GM20000 (cell line): ENCODE results near the gene KCNAB1.

Experiments
- DNase-seq: peaks from one replicate; pipeline ENCODE4 v3.0.0; 2012; ENCODE audit warnings: low spot score
- TF ChIP-seq, protein P1 (sequence below): IDR thresholded peaks from 2 replicates; pipeline ENCODE4 v1.5.1; 2012; ENCODE audit warnings: mild to moderate bottlenecking, control low read depth; ENCODE audit errors: extremely low read depth, missing control alignments

KCNAB1 gene

DNA sequence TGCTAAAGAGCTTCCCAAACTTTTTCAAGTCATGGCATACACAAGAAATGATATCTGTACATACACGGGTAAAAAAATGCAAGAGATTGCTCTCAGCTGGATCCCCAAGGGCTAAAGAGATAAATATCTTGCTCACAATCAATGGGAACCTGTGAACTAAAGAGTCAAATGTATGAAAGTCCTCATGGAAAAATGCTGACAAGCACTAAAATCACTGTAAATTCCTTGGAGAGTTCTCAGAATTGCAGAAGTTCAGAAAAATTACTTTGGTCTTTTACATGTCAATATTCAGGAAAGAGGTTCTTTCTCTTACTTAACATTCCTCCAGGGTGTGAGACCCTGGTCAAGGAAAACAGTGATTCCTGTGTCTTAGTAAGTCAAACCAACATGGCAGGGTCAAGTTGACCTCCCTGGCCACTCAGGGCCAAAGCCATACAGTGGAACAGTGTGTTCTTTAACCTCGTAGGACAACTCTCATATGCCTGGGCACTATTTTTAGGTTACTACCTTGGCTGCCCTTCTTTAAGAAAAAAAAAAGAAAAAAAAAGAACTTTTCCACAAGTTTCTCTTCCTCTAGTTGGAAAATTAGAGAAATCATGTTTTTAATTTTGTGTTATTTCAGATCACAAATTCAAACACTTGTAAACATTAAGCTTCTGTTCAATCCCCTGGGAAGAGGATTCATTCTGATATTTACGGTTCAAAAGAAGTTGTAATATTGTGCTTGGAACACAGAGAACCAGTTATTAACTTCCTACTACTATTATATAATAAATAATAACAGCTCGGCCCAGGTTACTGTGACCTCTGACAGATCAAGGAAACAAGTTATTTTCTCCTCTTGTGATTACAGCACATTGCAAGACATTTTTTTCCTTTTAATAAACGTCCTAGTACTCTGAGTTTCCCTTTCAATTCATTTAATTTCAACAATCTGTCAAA is 422.0 kb downstream of the KCNAB1 start:
- no peak for DNase-seq
- TF ChIP-seq, protein P1, sequence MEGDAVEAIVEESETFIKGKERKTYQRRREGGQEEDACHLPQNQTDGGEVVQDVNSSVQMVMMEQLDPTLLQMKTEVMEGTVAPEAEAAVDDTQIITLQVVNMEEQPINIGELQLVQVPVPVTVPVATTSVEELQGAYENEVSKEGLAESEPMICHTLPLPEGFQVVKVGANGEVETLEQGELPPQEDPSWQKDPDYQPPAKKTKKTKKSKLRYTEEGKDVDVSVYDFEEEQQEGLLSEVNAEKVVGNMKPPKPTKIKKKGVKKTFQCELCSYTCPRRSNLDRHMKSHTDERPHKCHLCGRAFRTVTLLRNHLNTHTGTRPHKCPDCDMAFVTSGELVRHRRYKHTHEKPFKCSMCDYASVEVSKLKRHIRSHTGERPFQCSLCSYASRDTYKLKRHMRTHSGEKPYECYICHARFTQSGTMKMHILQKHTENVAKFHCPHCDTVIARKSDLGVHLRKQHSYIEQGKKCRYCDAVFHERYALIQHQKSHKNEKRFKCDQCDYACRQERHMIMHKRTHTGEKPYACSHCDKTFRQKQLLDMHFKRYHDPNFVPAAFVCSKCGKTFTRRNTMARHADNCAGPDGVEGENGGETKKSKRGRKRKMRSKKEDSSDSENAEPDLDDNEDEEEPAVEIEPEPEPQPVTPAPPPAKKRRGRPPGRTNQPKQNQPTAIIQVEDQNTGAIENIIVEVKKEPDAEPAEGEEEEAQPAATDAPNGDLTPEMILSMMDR: no peak

DNA sequence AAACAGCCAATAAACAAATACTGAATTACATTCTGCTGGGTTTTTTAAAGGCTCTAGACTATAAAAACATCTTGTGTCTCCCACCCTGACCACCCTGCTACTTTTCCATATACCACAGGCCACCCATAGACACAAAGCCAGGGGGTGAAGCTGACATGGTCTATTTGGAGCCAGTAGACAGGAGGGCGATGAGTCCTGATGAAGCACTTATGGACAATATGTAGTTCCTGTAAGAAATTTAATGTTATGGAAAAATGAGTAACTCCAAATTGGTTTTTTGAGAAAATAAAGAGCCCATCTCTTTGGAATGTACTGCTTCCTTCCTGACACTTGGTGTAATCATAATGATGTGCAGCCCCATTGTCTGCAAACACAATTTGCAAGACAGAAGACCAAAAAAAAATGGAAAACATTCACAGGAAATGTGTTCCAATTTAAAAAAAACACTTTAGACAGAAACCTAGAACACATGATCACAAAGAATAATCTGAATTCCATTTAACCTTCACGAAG is 422.7 kb downstream of the KCNAB1 start:
- TF ChIP-seq, protein P1: no peak
- no peak for DNase-seq

DNA sequence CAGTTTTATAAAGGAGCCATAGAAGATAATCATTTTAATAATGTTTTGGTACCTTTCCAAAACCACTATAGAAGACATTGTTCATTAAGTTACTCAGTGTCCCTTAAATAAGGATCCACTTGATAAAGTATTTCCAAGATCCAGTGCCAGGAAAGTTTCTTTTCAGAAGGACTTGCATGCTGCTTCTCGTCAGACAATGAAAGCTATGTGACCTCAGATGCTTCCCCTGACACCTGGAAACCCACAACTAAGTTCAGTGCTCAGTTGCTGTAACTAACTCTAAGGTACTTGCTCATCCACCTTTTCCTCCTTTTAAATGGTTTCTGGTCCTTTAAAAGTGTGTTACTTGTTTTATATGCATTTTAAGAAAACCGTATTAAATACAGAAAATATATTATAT is 427.3 kb downstream of the KCNAB1 start:
- no peak for DNase-seq
- TF ChIP-seq, protein P1: no peak

DNA sequence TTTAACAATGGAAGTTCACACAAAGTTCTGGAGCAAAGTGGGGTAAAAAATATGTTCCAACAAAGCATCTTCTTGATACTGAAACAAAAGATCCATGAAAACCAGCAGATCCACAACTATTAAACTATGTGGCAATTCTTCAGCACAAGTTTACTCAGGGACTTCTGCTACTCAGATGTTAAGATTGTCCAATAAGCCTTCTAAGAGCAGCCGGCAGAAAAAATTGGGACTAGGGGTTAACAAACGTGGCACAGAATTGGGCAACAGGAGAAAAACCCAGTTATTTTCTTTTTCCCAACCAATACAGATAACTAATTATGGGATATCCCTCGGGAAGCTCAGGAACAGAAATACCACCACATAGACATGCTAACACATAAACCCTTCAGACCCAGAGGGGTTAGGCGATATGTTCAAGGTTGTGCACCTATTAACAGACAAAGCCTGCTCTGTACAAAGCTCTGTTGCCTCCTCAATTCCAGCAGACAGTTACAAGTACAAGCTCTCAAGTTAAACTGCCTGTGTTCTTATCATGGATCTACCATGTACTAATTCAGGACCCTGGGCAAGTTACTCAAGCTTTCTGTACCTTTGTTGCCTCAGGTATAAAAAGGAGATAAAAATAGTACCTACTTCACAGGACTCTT is 427.8 kb downstream of the KCNAB1 start:
- TF ChIP-seq, protein P1: no peak
- no peak for DNase-seq

DNA sequence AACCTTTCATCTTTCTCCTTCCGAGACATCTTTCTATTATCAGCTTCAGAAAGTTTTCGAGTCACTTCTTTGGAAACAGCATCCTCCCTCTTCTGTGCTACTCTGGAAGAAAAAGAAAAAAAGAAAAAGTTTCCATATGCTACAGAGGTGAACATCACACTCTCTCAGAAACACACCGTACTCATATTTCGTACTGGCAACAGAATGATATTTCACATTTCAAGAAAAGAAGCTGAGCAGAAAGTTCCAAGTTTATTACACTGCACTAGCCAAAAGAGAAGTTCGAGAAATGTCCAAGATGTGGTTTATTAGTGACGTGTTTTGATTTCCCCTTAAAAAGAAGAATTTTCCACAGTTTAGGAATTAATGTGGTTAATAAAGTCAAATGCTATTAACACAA is 428.5 kb downstream of the KCNAB1 start:
- no peak for DNase-seq
- TF ChIP-seq, protein P1: no peak

DNA sequence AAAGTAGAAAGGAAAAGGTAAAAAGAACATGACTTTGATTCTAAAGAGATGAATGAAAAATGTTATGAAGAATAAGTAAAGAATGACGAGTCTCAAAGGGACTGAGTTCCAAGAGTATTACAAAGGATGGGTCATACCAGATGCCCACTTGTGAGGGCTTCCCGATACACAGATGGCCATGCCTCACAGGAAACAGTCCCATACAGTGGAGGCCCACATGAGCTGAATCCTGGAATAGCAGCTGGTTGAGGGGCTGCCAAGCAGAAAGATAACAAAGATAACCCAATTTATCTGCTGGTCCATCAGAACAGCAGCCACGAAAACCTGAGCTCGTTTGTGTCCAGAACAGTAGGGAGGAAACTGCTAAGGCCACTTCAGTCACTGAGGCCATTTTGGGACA is 430.9 kb downstream of the KCNAB1 start:
- TF ChIP-seq, protein P1: no peak
- DNase-seq: no peak

DNA sequence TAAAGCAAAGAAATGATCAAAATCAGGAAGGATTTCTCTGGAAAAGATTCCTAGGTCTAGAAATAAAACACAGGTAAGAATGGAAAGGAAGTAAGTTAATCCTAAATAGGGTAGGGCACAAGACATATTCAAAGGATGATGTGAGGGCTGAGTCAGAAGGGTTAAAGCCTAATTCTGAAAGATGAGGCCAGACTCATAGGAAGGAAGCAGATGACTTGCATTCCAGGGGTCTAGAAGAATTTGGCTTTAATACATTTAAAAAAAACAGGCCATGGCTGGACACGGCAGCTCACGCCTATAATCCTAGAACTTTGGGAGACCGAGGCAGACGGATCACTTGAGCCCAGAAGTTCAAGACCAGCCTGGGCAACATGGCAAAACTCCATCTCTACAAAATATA is 431.4 kb downstream of the KCNAB1 start:
- no peak for DNase-seq
- TF ChIP-seq, protein P1: no peak
